GM23248 (cell line): ENCODE data around the gene FHOD3.

Source experiments
- EZH2 ChIP-seq: fragments of 200-600 bp; sonication (generic); IDR thresholded peaks from 2 replicates; pipeline ENCODE4 v1.6.1; 2018; ENCODE audit warnings: antibody characterized with exemption, mild to moderate bottlenecking; ENCODE audit not compliant: insufficient read depth, poor library complexity, severe bottlenecking
- EZH2phosphoT487 ChIP-seq: fragments of 200-600 bp; sonication (generic); IDR thresholded peaks from 2 replicates; pipeline ENCODE4 v1.6.1; 2018; ENCODE audit warnings: antibody characterized with exemption, moderate library complexity, mild to moderate bottlenecking, low read depth; ENCODE audit not compliant: insufficient read depth

- TF ChIP-seq EZH2 (no peak), EZH2phosphoT487 (no peak)
Observed at GRCh38 chr18:36446059-36446458, 148.5 kb downstream of the FHOD3 start.
